K562 (cell line): ENCODE data around the gene IQGAP3.

Source experiments
- ARID3B ChIP-seq: fragments of 250-450 bp; sonication (Bioruptor Pico); IDR thresholded peaks from 2 replicates; pipeline ENCODE4 v1.4.0; 2020; ENCODE audit warnings: borderline replicate concordance
- CTCFL ChIP-seq: IDR thresholded peaks from 2 replicates; pipeline ENCODE4 v1.6.1; 2011; ENCODE audit warnings: borderline replicate concordance, low read depth, mild to moderate bottlenecking, moderate library complexity, low read length; ENCODE audit not compliant: insufficient read depth, poor library complexity, severe bottlenecking
- REST ChIP-seq, 2 experiments: fragments of 450-650 bp; formaldehyde crosslinking in 1 of 2; IDR thresholded peaks; 2 replicates each; pipeline versions ENCODE4 v1.4.0 to v1.6.1; 2014 to 2020; ENCODE audit warnings: mild to moderate bottlenecking in 2 of 2, borderline replicate concordance in 1 of 2, low read depth in 1 of 2

- no peak for TF ChIP-seq ARID3B (CRISPR knock-in tag)
- no peak for TF ChIP-seq REST (IDR thresholded peaks at IDR 0.05; ENCODE audit: borderline replicate concordance)
- TF ChIP-seq REST (CRISPR knock-in tag; IDR thresholded peaks at IDR 0.05; ENCODE audit: low read depth) = no peak
- no peak for TF ChIP-seq CTCFL
Observed at GRCh38 chr1:156559797-156560385, 12.5 kb downstream of the IQGAP3 start.
